AG04450 (cell line): ENCODE results near the gene ARHGAP26. TPM values are rescaled to one million over a fixed set of nuclear protein-coding genes. Genes with fewer than 3 reads are reported as not detected.

Experiments used
- CTCF ChIA-PET: fragments of 300-600, 350-600 bp; formaldehyde crosslinking; extraction: SDS; loops from one replicate; lab custom pipeline; 2022; ENCODE audit warnings: antibody characterized with exemption, inconsistent platforms; lab: Charles Lee
- POLR2A ChIA-PET: fragments of 350-600 bp; formaldehyde crosslinking; extraction: SDS; loops from one replicate; lab custom pipeline; 2021; ENCODE audit warnings: antibody characterized with exemption, inconsistent platforms; lab: Yijun Ruan, JAX
- DNase-seq: peaks from one replicate; pipeline ENCODE4 v3.0.0-alpha.2; 2011; ENCODE audit warnings: low read depth, low spot score
- H3K27ac ChIP-seq: one replicate; pipeline ENCODE4 v1.5.1; 2012; ENCODE audit warnings: low read depth, low read length, control low read depth
- H3K27me3 ChIP-seq: one replicate; pipeline ENCODE4 v1.6.0; 2012; ENCODE audit warnings: low read length; ENCODE audit not compliant: control insufficient read depth, insufficient read depth
- H3K4me3 ChIP-seq: 2 replicates; pipeline ENCODE4 v1.5.1; 2011; ENCODE audit warnings: mild to moderate bottlenecking, low read depth, low read length, control low read depth
- H3K9me3 ChIP-seq: 2 replicates; pipeline ENCODE4 v1.5.1; 2012; ENCODE audit warnings: low read length; ENCODE audit not compliant: control insufficient read depth, insufficient read depth
- CTCF ChIP-seq: IDR thresholded peaks from 2 replicates; pipeline ENCODE4 v1.5.1; 2011; ENCODE audit warnings: low read depth, low read length, control low read depth, inconsistent platforms
- polyA plus RNA-seq: library from polyadenylated mRNA; depleted of rRNA; stranded (reverse); fragments of >200 nt; gene quantifications from 2 replicates; pipeline ENCODE4 v1.2.3, GENCODE V29; 2011

Gene ARHGAP26
- polyA plus RNA-seq, 1 experiment: 0.56 TPM

GRCh38 chr5:143059976-143060765 is 290.0 kb downstream of the ARHGAP26 start:
- Histone ChIP-seq H3K27me3 (no peaks in the 10 kb centered on the region), H3K4me3 (no peak overlapping the region), H3K27ac (peak overlapping the region; percentile 75), H3K9me3 (no peaks in the 10 kb centered on the region)
- no peak for TF ChIP-seq CTCF
- ChIA-PET POLR2A (interaction anchor here (0.9 to 1.0 kb wide), 2 partner anchors 8 to 72 kb away, joined by 3 read pairs; no protein-coding TSS in a partner anchor), CTCF (no interaction called here)
- no peak for DNase-seq

- CTCF ChIA-PET: interaction anchor here (1.1 to 1.5 kb wide), 2 partner anchors 59 to 173 kb away, joined by 3 to 4 read pairs; no protein-coding TSS in a partner anchor
- peak; percentile 82 for DNase-seq
- Histone ChIP-seq H3K9me3 (no peaks in the 10 kb centered on the region), H3K27me3 (no peaks in the 10 kb centered on the region), H3K27ac (peak overlapping the region; percentile 74), H3K4me3 (no peak overlapping the region)
- TF ChIP-seq CTCF: no peak
- POLR2A ChIA-PET: interaction anchor here (0.8 to 1.0 kb wide), 2 partner anchors 10 to 71 kb away, joined by 3 read pairs; no protein-coding TSS in a partner anchor
Measured at GRCh38 chr5:143061161-143061945, 291.2 kb downstream of the ARHGAP26 start.

GRCh38 chr5:143062379-143062778 is 292.2 kb downstream of the ARHGAP26 start:
- H3K27ac ChIP-seq: no peak overlapping the region
- POLR2A ChIA-PET: no interaction called here
- DNase-seq: no peak

GRCh38 chr5:143063175-143063970 is 293.2 kb downstream of the ARHGAP26 start:
- TF ChIP-seq CTCF: no peak
- ChIA-PET CTCF (interaction anchor here (0.7 to 2.1 kb wide), 4 partner anchors 31 to 350 kb away, joined by 3 to 6 read pairs (median 4); partner anchors contain the start of gene NR3C1), POLR2A (interaction anchor here (0.9 kb wide), 1 partner anchor 12 kb away, joined by 4 read pairs; no protein-coding TSS in a partner anchor)
- H3K9me3 ChIP-seq: no peaks in the 10 kb centered on the region
- no peak overlapping the region for H3K27ac ChIP-seq
- no peaks in the 10 kb centered on the region for H3K27me3 ChIP-seq
- DNase-seq: no peak
- H3K4me3 ChIP-seq: no peak overlapping the region

More at GRCh38 chr5:143062379-143062778, 292.2 kb downstream of the ARHGAP26 start:
- TF ChIP-seq CTCF: no peak
- CTCF ChIA-PET: interaction anchor here (1.4 kb wide), 1 partner anchor 349 kb away, joined by 6 read pairs; no protein-coding TSS in a partner anchor
- Histone ChIP-seq H3K27me3 (no peaks in the 10 kb centered on the region), H3K9me3 (no peaks in the 10 kb centered on the region), H3K4me3 (no peak overlapping the region)
